T-cell (primary cell): ENCODE measurements around the gene MAPK14. TPM values are rescaled to one million over a fixed set of nuclear protein-coding genes. Genes with fewer than 3 reads are reported as not detected.

Experiments used
- ATAC-seq, 4 experiments: fragments of 200-7000 bp in 3 of 4; fragments of 150-1000 bp in 1 of 4; cut with Tn5 transposase; replicated peaks in 1 of 4; 1 replicate in 3 of 4; 2 replicates in 1 of 4; pipeline ENCODE4 v1.10.0; 2021; ENCODE audit warnings: moderate library complexity in 3 of 4, mild to moderate bottlenecking in 2 of 4, moderate number of reproducible peaks in 1 of 4
- CTCF ChIA-PET, 2 donors: fragments of 300-600 bp; sonication (Branson Sonifier 250); formaldehyde crosslinking; loops; one replicate each; lab custom pipeline; 2022; ENCODE audit warnings: antibody characterized with exemption in 2 of 2; lab: Charles Lee
- POLR2A ChIA-PET, 2 donors: fragments of 300-600 bp; sonication (Branson Sonifier 250); formaldehyde crosslinking; loops; one replicate each; lab custom pipeline; 2022; ENCODE audit warnings: antibody characterized with exemption in 2 of 2; lab: Charles Lee
- DNase-seq, 35 experiments: peaks; one replicate each; pipeline versions ENCODE4 v3.0.0 to v3.0.0-alpha.2; 2013 to 2023
- H3K27ac ChIP-seq: one replicate; pipeline ENCODE4 v1.5.1; 2013; ENCODE audit warnings: low read length
- H3K27me3 ChIP-seq, 2 experiments: replicated peaks in 1 of 2; 1 replicate in 1 of 2; 2 replicates in 1 of 2; pipeline versions ENCODE4 v1.6.1 to v1.7.0; 2013; ENCODE audit warnings: low read length in 1 of 2, mixed read lengths in 1 of 2; ENCODE audit not compliant: control insufficient read depth in 2 of 2, insufficient read depth in 2 of 2; ENCODE audit errors: extremely low read depth in 1 of 2
- H3K36me3 ChIP-seq, 2 donors: 1 replicate in 1 of 2; 2 replicates in 1 of 2; pipeline versions ENCODE4 v1.6.1 to v1.7.0; 2013; ENCODE audit warnings: low read length in 1 of 2; ENCODE audit not compliant: control insufficient read depth in 2 of 2, insufficient read depth in 1 of 2; ENCODE audit errors: extremely low read depth in 1 of 2
- H3K4me1 ChIP-seq, 2 experiments: 1 replicate in 1 of 2; 2 replicates in 1 of 2; pipeline versions ENCODE4 v1.6.1 to v1.7.0; 2013; ENCODE audit warnings: low read length in 2 of 2, mixed read lengths in 1 of 2; ENCODE audit not compliant: insufficient read depth in 2 of 2, control insufficient read depth in 1 of 2; ENCODE audit errors: extremely low read depth in 1 of 2
- H3K4me3 ChIP-seq, 2 donors: 1 replicate in 1 of 2; 2 replicates in 1 of 2; pipeline versions ENCODE4 v1.5.1 to v1.7.0; 2013; ENCODE audit warnings: mild to moderate bottlenecking in 2 of 2, low read length in 1 of 2, moderate library complexity in 1 of 2; ENCODE audit not compliant: control insufficient read depth in 1 of 2; ENCODE audit errors: extremely low read depth in 1 of 2
- H3K9me3 ChIP-seq: 2 replicates; pipeline ENCODE4 v1.7.0; 2013
- H3K27ac Mint-ChIP-seq, 2 donors: one replicate each; pipeline ENCODE4 v1.8.0; 2020 to 2021; ENCODE audit warnings: mild to moderate bottlenecking in 2 of 2, mixed read lengths in 2 of 2
- H3K27me3 Mint-ChIP-seq, 2 donors: one replicate each; pipeline ENCODE4 v1.8.0; 2021 to 2022; ENCODE audit warnings: mixed read lengths in 2 of 2
- H3K36me3 Mint-ChIP-seq: one replicate; pipeline ENCODE4 v1.8.0; 2021; ENCODE audit warnings: mixed read lengths
- H3K4me1 Mint-ChIP-seq, 3 donors: one replicate each; pipeline ENCODE4 v1.8.0; 2020 to 2022; ENCODE audit warnings: mixed read lengths in 3 of 3, mild to moderate bottlenecking in 1 of 3
- H3K4me3 Mint-ChIP-seq, 3 donors: one replicate each; pipeline ENCODE4 v1.8.0; 2020 to 2022; ENCODE audit warnings: mild to moderate bottlenecking in 3 of 3, mixed read lengths in 3 of 3, moderate library complexity in 3 of 3
- H3K9me3 Mint-ChIP-seq, 3 donors: one replicate each; pipeline ENCODE4 v1.8.0; 2020 to 2022; ENCODE audit warnings: mixed read lengths in 3 of 3
- WGBS: methylation state at CpG from one replicate; pipeline ENCODE4 v1.1.5; 2013; ENCODE audit warnings: missing lambda C conversion rate; ENCODE audit not compliant: insufficient coverage; 5-methylcytosine and 5-hydroxymethylcytosine counted together
- total RNA-seq, 35 experiments: library from RNA in 6 of 35; stranded (reverse) in 6 of 35; fragments of 120-200 nt in 1 of 35; gene quantifications; one replicate each; pipeline versions ENCODE4 v1.2.1 to v1.2.4 and lab custom pipeline; 2013 to 2026

The MAPK14 gene
- total RNA-seq, 5 donors from 2014 or later (not counting 1 experiment from before 2014, with no cell fraction given), result 49.3 to 64.5 (median 60.3) TPM

DNA sequence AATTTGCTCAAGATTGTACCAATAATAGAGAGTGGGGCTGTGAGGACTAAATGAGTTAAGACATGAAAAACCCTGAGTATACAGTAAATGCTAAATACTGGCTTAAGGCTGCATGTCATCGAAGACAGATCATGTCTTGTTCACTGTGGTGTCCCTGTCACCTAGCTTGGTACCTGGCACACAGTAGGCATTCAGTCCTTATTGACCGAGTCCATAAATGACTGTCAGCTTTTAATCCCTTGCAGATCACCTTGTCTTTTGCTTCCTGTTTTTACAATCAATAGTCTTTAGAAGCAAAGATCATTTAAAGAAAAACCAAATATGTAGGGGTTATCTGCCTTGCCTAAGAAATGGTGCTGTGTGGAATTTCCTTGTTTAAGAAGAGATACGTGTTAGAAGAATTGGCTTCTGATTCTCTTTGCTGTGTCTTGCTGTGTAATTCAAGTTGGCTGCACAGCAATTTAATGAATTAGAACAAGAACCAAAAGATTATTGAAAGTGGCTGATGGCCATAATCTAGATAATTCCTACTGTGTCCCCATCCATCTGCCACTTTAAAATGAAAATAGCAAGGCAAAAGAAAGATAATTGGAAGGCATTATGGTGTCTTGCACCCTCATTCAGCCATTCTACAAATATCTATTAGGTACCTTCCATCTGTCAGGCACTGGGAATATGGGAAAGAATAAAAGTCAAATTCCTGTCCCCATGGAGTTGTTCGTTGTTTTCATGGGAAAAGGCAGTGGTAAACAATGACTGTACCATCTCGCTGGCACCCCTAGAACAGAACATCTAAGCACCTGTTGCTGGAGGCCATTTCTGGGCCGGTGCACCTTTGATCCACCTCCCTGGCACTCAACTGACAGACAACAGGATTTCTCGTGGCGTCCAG, 90.3 kb downstream of the MAPK14 start:
- POLR2A ChIA-PET, result no interaction called here
- H3K36me3 Mint-ChIP-seq, result peaks cover 8% of the 10 kb centered on the region
- H3K4me3 ChIP-seq, result no peak overlapping the region
- peak overlapping the region in 2 of 3 donors; percentile 43 to 82 for H3K4me3 Mint-ChIP-seq
- H3K27me3 Mint-ChIP-seq, result no peaks in the 10 kb centered on the region
- H3K27me3 ChIP-seq, result no peaks in the 10 kb centered on the region
- ATAC-seq (no peak), DNase-seq (no peak)
- H3K4me1 Mint-ChIP-seq, result peaks cover 97 to 98% (median 97%) of the 10 kb centered on the region in 3 donors
- peaks cover 78 to 95% of the 10 kb centered on the region in 2 experiments for H3K4me1 ChIP-seq
- H3K36me3 ChIP-seq, result no peaks in the 10 kb centered on the region
- CTCF ChIA-PET, result interaction anchor here in 1 of 2 donors (1.4 kb wide), 1 partner anchor 23 kb away, joined by 3 read pairs; no protein-coding TSS in a partner anchor
- 94% methylated on average over 2 of the region's 8 CpGs for WGBS
- no peaks in the 10 kb centered on the region for H3K9me3 ChIP-seq
- H3K27ac ChIP-seq, result peak overlapping the region; percentile 96
- no peaks in the 10 kb centered on the region for H3K9me3 Mint-ChIP-seq
- H3K27ac Mint-ChIP-seq, result peak overlapping the region; percentile 84 to 96

DNA sequence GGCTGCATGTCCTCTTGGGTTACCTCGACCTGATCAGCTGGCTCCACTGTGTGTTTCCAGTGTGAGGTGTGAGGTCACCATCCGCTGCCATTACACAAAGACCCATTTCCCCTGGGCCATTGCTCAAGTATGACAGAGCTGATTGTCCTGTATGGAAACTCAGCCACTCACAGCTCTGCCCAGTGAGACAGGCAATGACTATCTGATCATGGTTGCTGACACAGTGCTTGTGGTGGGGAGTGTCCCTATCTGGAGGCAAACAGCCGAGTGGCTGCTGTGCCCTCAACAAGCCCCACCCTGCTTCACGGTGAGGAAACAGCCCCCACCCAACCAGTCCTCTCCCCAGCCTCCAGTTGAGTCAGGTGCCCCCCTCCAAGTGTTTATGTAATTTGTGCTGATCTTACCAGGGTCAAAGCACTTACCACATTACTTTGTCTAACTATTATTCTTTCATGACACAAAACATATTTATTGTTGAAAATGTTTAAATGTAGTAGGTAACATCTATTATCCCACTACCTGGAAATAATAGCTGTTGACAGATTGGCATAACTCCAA, 91.0 kb downstream of the MAPK14 start:
- no peaks in the 10 kb centered on the region for H3K36me3 ChIP-seq
- Mint-ChIP-seq H3K36me3 (peaks cover 8% of the 10 kb centered on the region), H3K4me1 (peaks cover 97 to 100% (median 99%) of the 10 kb centered on the region in 3 donors), H3K27ac (peak overlapping the region; percentile 84 to 96), H3K27me3 (no peaks in the 10 kb centered on the region), H3K4me3 (peak overlapping the region; percentile 0 to 82 (median 43)), H3K9me3 (no peaks in the 10 kb centered on the region)
- no peaks in the 10 kb centered on the region for H3K27me3 ChIP-seq
- no CpG with 5 or more reads among the region's 4 CpGs for WGBS
- ChIA-PET POLR2A (interaction anchor here (0.6 to 0.9 kb wide), 3 partner anchors 14 to 648 kb away, joined by 3 to 5 read pairs (median 4); no protein-coding TSS in a partner anchor), CTCF (interaction anchor here in 1 of 2 donors (1.4 to 3.9 kb wide), 2 partner anchors 13 to 24 kb away, joined by 3 to 25 read pairs; partner anchors contain the start of gene MAPK13)
- no peaks in the 10 kb centered on the region for H3K9me3 ChIP-seq
- H3K4me3 ChIP-seq, result no peak overlapping the region
- peaks cover 77 to 98% of the 10 kb centered on the region in 2 experiments for H3K4me1 ChIP-seq
- peak in 34 of 35 experiments; percentile 31 to 86 (median 70) for DNase-seq
- H3K27ac ChIP-seq, result peak overlapping the region; percentile 96
- peak; percentile 66 to 78 (median 76) for ATAC-seq

DNA sequence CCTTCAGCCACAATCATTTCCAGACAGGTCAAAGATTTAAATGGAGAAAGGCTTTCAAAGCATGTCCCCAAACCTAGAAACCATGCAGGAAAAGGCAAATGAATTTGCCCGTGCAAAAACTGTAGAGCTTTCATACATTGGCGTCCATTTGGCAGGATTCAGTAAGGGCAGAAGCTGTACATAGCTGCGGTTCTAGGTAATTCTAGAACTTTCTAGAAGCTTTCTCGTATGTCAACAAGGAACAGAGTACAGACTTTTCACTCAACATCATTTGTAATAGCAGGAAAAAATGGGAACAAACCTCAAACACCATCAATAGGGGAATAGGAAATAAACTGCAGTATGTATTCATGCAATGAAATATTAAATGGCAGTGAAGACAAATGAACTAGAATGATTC, 91.6 kb downstream of the MAPK14 start:
- Mint-ChIP-seq H3K27me3 (no peaks in the 10 kb centered on the region), H3K9me3 (no peaks in the 10 kb centered on the region), H3K27ac (peak overlapping the region; percentile 84 to 96), H3K4me1 (peaks cover 96 to 100% (median 99%) of the 10 kb centered on the region in 3 donors), H3K36me3 (peaks cover 8% of the 10 kb centered on the region), H3K4me3 (peak overlapping the region in 2 of 3 donors; percentile 1 to 82)
- no peaks in the 10 kb centered on the region for H3K36me3 ChIP-seq
- POLR2A ChIA-PET, result interaction anchor here (0.6 to 0.9 kb wide), 3 partner anchors 14 to 648 kb away, joined by 3 to 5 read pairs (median 4); no protein-coding TSS in a partner anchor
- WGBS, result 94% methylated on average over 2 of the region's 4 CpGs
- DNase-seq (no peak), ATAC-seq (no peak)
- H3K9me3 ChIP-seq, result no peaks in the 10 kb centered on the region
- H3K4me1 ChIP-seq, result peaks cover 74 to 98% of the 10 kb centered on the region in 2 experiments
- H3K27me3 ChIP-seq, result no peaks in the 10 kb centered on the region
- CTCF ChIA-PET, result interaction anchor here in 1 of 2 donors (1.4 to 3.9 kb wide), 2 partner anchors 12 to 24 kb away, joined by 3 to 25 read pairs; partner anchors contain the start of gene MAPK13
- H3K4me3 ChIP-seq, result no peak overlapping the region
- peak overlapping the region; percentile 96 for H3K27ac ChIP-seq

DNA sequence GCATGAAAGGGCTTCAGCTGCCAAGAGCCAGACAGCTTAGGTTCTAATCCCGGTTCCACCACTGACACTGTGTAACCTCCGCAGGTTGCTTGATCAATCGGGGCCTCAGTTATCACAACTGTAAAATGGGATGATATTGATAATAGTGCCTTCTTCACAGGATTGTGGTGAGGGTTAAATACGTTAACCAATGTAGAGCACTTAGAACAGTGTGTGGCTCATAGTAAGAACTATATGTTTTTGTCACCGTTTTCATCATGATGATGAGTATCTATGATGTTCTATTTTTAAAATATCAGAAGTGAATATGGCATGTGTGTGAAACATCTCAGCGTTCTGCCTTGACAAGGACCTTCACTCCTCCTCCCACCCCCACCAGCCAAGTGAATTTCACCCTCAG, 92.4 kb downstream of the MAPK14 start:
- Mint-ChIP-seq H3K27ac (peak overlapping the region; percentile 96 to 98), H3K9me3 (no peaks in the 10 kb centered on the region), H3K36me3 (peaks cover 8% of the 10 kb centered on the region), H3K4me3 (peak overlapping the region; percentile 74 to 82 (median 80)), H3K27me3 (no peaks in the 10 kb centered on the region), H3K4me1 (peaks cover 93 to 96% (median 95%) of the 10 kb centered on the region in 3 donors)
- peak overlapping the region in 1 of 2 donors; percentile 35 for H3K4me3 ChIP-seq
- no peak for ATAC-seq
- H3K4me1 ChIP-seq, result peaks cover 67 to 97% of the 10 kb centered on the region in 2 experiments
- no peaks in the 10 kb centered on the region for H3K36me3 ChIP-seq
- H3K27me3 ChIP-seq, result no peaks in the 10 kb centered on the region
- ChIA-PET CTCF (interaction anchor here (0.9 to 3.9 kb wide), 8 partner anchors 11 to 182 kb away, joined by 4 to 25 read pairs (median 9); partner anchors contain the start of genes MAPK13 (in 1 of the 2) and MAPK14 (in 1 of the 2)), POLR2A (interaction anchor here in 1 of 2 donors (0.7 to 1.6 kb wide), 2 partner anchors 91 to 222 kb away, joined by 3 to 7 read pairs; no protein-coding TSS in a partner anchor)
- DNase-seq, result no peak
- WGBS, result 60% methylated on average over 2 of the region's 6 CpGs
- H3K9me3 ChIP-seq, result no peaks in the 10 kb centered on the region
- peak overlapping the region; percentile 96 for H3K27ac ChIP-seq

DNA sequence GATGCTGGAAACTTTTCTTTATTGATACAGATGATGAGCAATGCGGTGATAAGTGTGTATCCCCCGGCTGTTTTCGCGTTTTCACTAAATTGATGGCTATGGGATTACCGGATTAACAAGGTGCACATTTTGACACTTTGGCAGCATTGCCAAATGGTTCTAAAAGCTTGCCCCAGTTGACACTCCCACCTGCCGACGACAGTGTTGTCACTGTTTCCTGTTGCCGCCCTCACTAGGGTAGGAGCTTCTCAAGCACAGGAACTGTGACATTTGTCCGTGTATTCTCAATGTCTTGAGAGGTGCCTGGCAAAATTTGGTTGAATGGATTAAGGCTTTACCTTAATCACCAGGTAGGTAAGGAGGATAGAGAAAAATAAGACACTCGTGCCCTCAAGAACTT, 92.9 kb downstream of the MAPK14 start:
- H3K27me3 ChIP-seq, result no peaks in the 10 kb centered on the region
- POLR2A ChIA-PET, result interaction anchor here (0.7 to 1.6 kb wide), 3 partner anchors 11 to 221 kb away, joined by 3 to 7 read pairs (median 6); no protein-coding TSS in a partner anchor
- 3% methylated on average over 7 of the region's 10 CpGs for WGBS
- CTCF ChIA-PET, result interaction anchor here (0.7 to 3.9 kb wide), 12 partner anchors 8 to 770 kb away, joined by 3 to 25 read pairs (median 7); partner anchors contain the start of genes MAPK13 (in 1 of the 2) and MAPK14 (in 1 of the 2)
- ATAC-seq (peak; percentile 72 to 81 (median 76)), DNase-seq (peak; percentile 55 to 90 (median 79))
- Mint-ChIP-seq H3K9me3 (no peaks in the 10 kb centered on the region), H3K4me1 (peaks cover 91 to 95% (median 92%) of the 10 kb centered on the region in 3 donors), H3K27ac (peak overlapping the region; percentile 96 to 98), H3K27me3 (no peaks in the 10 kb centered on the region), H3K36me3 (peaks cover 8% of the 10 kb centered on the region), H3K4me3 (peak overlapping the region; percentile 74 to 82 (median 80))
- peak overlapping the region; percentile 96 for H3K27ac ChIP-seq
- H3K36me3 ChIP-seq, result no peaks in the 10 kb centered on the region
- H3K4me1 ChIP-seq, result peaks cover 62 to 92% of the 10 kb centered on the region in 2 experiments
- no peaks in the 10 kb centered on the region for H3K9me3 ChIP-seq
- peak overlapping the region; percentile 35 to 36 for H3K4me3 ChIP-seq
